Measurements from ENCODE around the gene SLC6A2.
A peak's percentile ranks its signal among the peaks of the same experiment; 100 is the strongest.

SLC6A2 gene

GRCh38 chr16:55671206-55671973, 15.6 kb downstream of the SLC6A2 start:
- TF ChIP-seq CTCF (IDR thresholded peaks at IDR 0.05; ENCODE audit: low read depth, low read length, missing control alignments) = no peak
- no peak for DNase-seq (ENCODE audit: extremely low read depth, low read depth)

GRCh38 chr16:55671974-55672280, 16.1 kb downstream of the SLC6A2 start:
- DNase-seq (ENCODE audit: extremely low read depth, low read depth) = no peak
- H3K4me3 ChIP-seq (replicated peaks; ENCODE audit: low read depth, low read length) = no peak overlapping the region
- no peak for TF ChIP-seq CTCF (IDR thresholded peaks at IDR 0.05; ENCODE audit: low read depth, low read length, missing control alignments)

More at GRCh38 chr16:55671206-55671973, 15.6 kb downstream of the SLC6A2 start:
- no peak overlapping the region for H3K4me3 ChIP-seq (replicated peaks; ENCODE audit: low read depth, low read length)

- H3K4me3 ChIP-seq (replicated peaks; ENCODE audit: low read depth, low read length) = no peak overlapping the region
- peak; percentile 44 for DNase-seq (ENCODE audit: extremely low read depth, low read depth)
- TF ChIP-seq CTCF (IDR thresholded peaks at IDR 0.05; ENCODE audit: low read depth, low read length, missing control alignments) = no peak
Observed at GRCh38 chr16:55672471-55672870, 16.7 kb downstream of the SLC6A2 start.

- DNase-seq (ENCODE audit: extremely low read depth, low read depth) = no peak
- no peak for TF ChIP-seq CTCF (IDR thresholded peaks at IDR 0.05; ENCODE audit: low read depth, low read length, missing control alignments)
- H3K4me3 ChIP-seq (replicated peaks; ENCODE audit: low read depth, low read length) = no peak overlapping the region
Observed at GRCh38 chr16:55678161-55678821, 22.5 kb downstream of the SLC6A2 start.

GRCh38 chr16:55682086-55682485, 26.3 kb downstream of the SLC6A2 start:
- no peak overlapping the region for H3K4me3 ChIP-seq (replicated peaks; ENCODE audit: low read depth, low read length)
- TF ChIP-seq CTCF (IDR thresholded peaks at IDR 0.05; ENCODE audit: low read depth, low read length, missing control alignments) = no peak
- no peak for DNase-seq (ENCODE audit: extremely low read depth, low read depth)

- no peak overlapping the region for H3K4me3 ChIP-seq (replicated peaks; ENCODE audit: low read depth, low read length)
- no peak for DNase-seq (ENCODE audit: extremely low read depth, low read depth)
- TF ChIP-seq CTCF (IDR thresholded peaks at IDR 0.05; ENCODE audit: low read depth, low read length, missing control alignments) = no peak
Observed at GRCh38 chr16:55685973-55686372, 30.2 kb downstream of the SLC6A2 start.

Measured in HFF-Myc (cell line).